ENCODE measurements around the gene KIF21A.

Gene KIF21A

DNA sequence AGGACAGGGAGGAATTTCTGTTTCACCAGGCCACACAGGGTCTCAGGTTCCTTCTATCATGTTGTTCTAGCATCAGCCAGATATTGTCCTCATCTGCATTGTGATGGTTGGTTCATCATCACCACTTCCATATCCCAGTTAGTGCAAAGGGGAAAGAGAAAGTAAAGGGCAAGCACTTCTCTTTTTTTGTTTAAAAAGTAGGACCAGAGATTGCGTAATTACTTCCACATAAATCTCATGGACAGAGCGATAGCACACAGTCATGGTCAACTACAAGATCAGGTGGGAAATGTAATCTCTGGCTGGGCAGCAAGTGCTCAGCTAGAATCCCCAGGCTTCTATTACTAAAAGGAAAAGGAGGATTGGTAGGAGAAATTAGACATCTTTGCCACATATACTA is 155.1 kb downstream of the KIF21A start:
- Histone ChIP-seq H3K4me1 (ENCODE audit: control insufficient read depth, insufficient read depth, low read length) (no peaks in the 10 kb centered on the region), H3K36me3 (ENCODE audit: control insufficient read depth, insufficient read depth, low read length) (no peaks in the 10 kb centered on the region), H3K9ac (ENCODE audit: low read depth, low read length) (no peak overlapping the region), H3K9me3 (ENCODE audit: control insufficient read depth, insufficient read depth, low read length) (no peaks in the 10 kb centered on the region), H3K27me3 (ENCODE audit: control insufficient read depth, insufficient read depth, low read length) (no peaks in the 10 kb centered on the region), H3K4me3 (ENCODE audit: low read depth, low read length) (no peak overlapping the region)

DNA sequence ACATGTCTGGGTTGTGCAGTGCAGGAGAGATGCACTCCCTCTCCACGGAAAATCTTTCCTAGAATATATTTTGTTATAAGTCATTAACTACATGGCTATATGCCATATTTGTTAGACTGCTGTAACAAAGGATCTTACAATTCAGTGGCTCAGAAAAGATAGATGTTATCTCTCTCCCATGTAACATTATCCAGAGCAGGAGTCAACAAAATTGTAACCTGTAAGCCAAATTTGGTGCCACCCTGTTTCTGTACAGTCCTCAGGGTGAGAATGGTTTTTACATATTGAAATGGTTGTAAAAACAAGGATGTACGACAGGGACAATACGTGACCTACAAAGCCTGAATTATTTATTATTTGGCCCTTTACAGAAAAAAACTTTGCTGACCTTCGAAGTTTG is 155.5 kb downstream of the KIF21A start:
- Histone ChIP-seq H3K36me3 (ENCODE audit: control insufficient read depth, insufficient read depth, low read length) (no peaks in the 10 kb centered on the region), H3K9me3 (ENCODE audit: control insufficient read depth, insufficient read depth, low read length) (no peaks in the 10 kb centered on the region), H3K4me3 (ENCODE audit: low read depth, low read length) (no peak overlapping the region), H3K4me1 (ENCODE audit: control insufficient read depth, insufficient read depth, low read length) (no peaks in the 10 kb centered on the region), H3K27me3 (ENCODE audit: control insufficient read depth, insufficient read depth, low read length) (no peaks in the 10 kb centered on the region), H3K9ac (ENCODE audit: low read depth, low read length) (no peak overlapping the region)

DNA sequence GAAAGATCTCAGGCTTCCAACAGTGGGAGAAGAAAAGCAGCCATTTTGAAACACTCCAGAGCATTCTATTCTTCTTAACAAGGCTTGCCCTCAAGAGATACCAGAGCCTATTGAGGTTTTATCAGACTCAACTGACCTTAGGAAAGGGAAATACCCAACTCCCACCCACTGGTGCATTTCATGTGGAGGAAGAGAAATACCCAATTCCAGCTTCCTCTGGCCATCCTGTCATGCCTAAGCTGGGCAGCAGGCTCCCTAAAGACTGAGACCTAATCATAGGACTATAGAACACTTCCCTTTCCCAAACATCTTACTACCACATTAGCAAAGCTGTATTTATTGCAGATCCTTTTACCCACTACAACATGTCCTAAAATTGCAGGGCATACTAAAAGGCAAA is 164.5 kb downstream of the KIF21A start:
- no peak overlapping the region for H3K4me3 ChIP-seq (ENCODE audit: low read depth, low read length)
- H3K4me1 ChIP-seq (ENCODE audit: control insufficient read depth, insufficient read depth, low read length), result no peaks in the 10 kb centered on the region
- H3K9me3 ChIP-seq (ENCODE audit: control insufficient read depth, insufficient read depth, low read length), result no peaks in the 10 kb centered on the region
- no peak overlapping the region for H3K9ac ChIP-seq (ENCODE audit: low read depth, low read length)
- H3K27me3 ChIP-seq (ENCODE audit: control insufficient read depth, insufficient read depth, low read length), result no peaks in the 10 kb centered on the region
- no peaks in the 10 kb centered on the region for H3K36me3 ChIP-seq (ENCODE audit: control insufficient read depth, insufficient read depth, low read length)

DNA sequence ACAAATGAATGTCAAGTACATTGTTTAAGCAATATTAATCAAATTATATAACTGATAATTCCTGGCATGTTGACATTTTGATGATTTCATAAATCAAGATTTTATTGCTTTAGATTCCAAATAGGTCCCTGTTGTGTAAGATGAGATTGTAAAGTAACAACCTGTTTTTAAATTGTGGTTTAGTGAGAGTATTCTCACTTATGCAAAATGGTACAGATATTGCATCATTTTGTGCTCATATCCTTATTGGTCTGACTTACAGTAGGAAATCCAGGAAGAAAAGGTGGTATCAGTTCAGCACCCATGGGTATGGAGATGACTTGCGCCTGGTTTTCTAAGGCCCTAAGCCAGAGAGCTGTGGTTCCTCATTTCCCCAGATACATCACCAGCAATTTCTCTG is 165.5 kb downstream of the KIF21A start:
- no peaks in the 10 kb centered on the region for H3K36me3 ChIP-seq (ENCODE audit: control insufficient read depth, insufficient read depth, low read length)
- H3K9me3 ChIP-seq (ENCODE audit: control insufficient read depth, insufficient read depth, low read length), result no peaks in the 10 kb centered on the region
- no peaks in the 10 kb centered on the region for H3K27me3 ChIP-seq (ENCODE audit: control insufficient read depth, insufficient read depth, low read length)
- H3K4me3 ChIP-seq (ENCODE audit: low read depth, low read length), result no peak overlapping the region
- H3K9ac ChIP-seq (ENCODE audit: low read depth, low read length), result no peak overlapping the region
- no peaks in the 10 kb centered on the region for H3K4me1 ChIP-seq (ENCODE audit: control insufficient read depth, insufficient read depth, low read length)

DNA sequence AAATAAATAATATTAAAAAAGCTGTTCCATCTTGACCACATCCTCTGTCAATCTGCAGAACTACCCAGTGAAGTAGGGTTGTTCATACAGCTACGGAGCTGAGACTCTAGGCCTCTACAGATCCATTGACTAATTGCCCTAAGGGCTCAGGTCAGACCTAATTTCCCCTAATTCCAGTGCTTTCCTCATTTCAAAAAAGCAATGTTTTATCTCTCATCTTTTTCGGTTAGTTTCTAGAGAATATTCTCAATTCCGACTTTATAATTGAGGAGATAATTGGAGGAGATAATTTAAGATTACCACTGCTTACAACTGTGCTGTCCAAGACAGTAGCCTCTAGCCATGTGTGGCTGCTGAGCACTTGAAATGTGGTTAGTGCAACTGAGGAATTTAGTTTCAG is 167.1 kb downstream of the KIF21A start:
- H3K4me1 ChIP-seq (ENCODE audit: control insufficient read depth, insufficient read depth, low read length), result no peaks in the 10 kb centered on the region
- H3K9ac ChIP-seq (ENCODE audit: low read depth, low read length), result no peak overlapping the region
- H3K27me3 ChIP-seq (ENCODE audit: control insufficient read depth, insufficient read depth, low read length), result no peaks in the 10 kb centered on the region
- no peak overlapping the region for H3K4me3 ChIP-seq (ENCODE audit: low read depth, low read length)
- H3K36me3 ChIP-seq (ENCODE audit: control insufficient read depth, insufficient read depth, low read length), result no peaks in the 10 kb centered on the region
- no peaks in the 10 kb centered on the region for H3K9me3 ChIP-seq (ENCODE audit: control insufficient read depth, insufficient read depth, low read length)

DNA sequence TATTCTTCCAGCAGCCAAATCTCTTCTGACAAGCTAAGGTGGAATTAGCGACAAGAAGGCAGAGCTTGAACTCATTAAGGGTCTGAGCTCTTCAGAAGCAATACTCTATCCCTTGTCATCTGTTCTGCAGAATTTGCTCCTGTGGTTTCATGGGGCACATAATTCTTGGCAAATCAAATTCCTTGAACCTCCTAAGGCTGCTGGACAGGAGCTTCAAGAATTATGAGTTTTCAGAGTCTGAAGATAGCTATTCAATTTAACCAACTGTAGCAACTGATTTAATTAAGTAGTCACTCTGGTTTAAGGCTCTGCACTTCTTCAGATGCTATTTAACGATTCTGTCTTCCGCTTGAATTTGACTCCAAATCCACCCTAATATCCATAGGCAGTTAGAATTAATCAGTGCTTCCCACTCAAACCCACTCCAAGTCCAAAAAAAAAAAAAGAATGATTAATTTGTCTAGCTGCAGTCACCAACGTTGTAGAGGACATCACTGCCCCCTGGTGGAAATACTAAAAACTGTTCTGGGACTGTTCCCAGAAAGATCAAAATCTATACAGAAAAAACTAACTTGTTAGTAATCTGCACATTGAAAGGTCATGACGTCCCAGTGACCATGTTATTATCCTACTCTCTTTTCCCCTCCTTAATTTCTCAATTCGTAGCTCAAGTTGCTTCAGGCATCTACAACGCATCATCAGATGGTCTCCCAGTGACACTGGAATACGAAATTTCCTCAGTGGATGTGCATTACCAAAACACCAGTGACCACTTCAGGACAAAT is 169.9 kb downstream of the KIF21A start:
- Histone ChIP-seq H3K4me1 (ENCODE audit: control insufficient read depth, insufficient read depth, low read length) (no peaks in the 10 kb centered on the region), H3K36me3 (ENCODE audit: control insufficient read depth, insufficient read depth, low read length) (no peaks in the 10 kb centered on the region), H3K4me3 (ENCODE audit: low read depth, low read length) (no peak overlapping the region), H3K9ac (ENCODE audit: low read depth, low read length) (no peak overlapping the region), H3K27me3 (ENCODE audit: control insufficient read depth, insufficient read depth, low read length) (no peaks in the 10 kb centered on the region), H3K9me3 (ENCODE audit: control insufficient read depth, insufficient read depth, low read length) (no peaks in the 10 kb centered on the region)

DNA sequence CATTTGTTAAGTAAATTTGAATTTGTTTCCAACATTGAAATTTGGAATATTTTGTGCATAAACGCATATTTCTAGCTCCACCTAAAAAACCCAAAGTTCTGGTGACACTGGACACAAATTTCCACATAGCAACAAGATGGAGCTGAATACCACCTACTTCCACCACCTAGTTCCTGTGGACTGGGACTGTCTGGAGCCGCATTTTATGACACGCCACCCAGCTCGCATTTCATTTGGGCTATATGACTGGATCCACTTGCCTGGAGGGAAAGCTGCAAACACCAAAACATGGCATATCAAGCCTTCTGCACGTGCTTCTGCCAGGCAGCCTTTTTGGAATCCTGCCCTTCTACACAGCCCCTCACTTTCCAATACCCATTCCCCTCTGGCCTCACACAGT is 173.4 kb downstream of the KIF21A start:
- Histone ChIP-seq H3K9ac (ENCODE audit: low read depth, low read length) (no peak overlapping the region), H3K9me3 (ENCODE audit: control insufficient read depth, insufficient read depth, low read length) (no peaks in the 10 kb centered on the region), H3K4me1 (ENCODE audit: control insufficient read depth, insufficient read depth, low read length) (no peaks in the 10 kb centered on the region), H3K36me3 (ENCODE audit: control insufficient read depth, insufficient read depth, low read length) (no peaks in the 10 kb centered on the region), H3K27me3 (ENCODE audit: control insufficient read depth, insufficient read depth, low read length) (no peaks in the 10 kb centered on the region), H3K4me3 (ENCODE audit: low read depth, low read length) (no peak overlapping the region)

DNA sequence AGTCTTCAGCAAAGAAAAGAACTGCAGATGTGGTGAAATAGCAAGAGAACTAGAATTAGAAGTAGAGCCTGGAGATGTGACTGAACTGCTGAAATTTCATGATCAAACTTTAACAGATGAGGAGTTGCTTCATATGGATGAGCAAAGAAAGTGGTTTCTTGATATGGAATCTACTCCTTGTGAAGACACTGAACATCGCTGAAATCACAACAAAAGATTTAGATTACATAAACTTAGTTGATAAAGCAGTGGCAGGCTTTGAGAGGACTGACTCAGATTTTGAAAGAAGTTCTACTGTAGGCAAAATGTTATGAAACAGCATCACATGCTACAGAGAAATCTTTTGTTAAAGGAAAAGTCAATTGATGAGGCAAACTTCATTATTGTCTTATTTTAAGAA is 175.0 kb downstream of the KIF21A start:
- Histone ChIP-seq H3K9ac (ENCODE audit: low read depth, low read length) (no peak overlapping the region), H3K9me3 (ENCODE audit: control insufficient read depth, insufficient read depth, low read length) (no peaks in the 10 kb centered on the region), H3K27me3 (ENCODE audit: control insufficient read depth, insufficient read depth, low read length) (no peaks in the 10 kb centered on the region), H3K4me3 (ENCODE audit: low read depth, low read length) (no peak overlapping the region), H3K4me1 (ENCODE audit: control insufficient read depth, insufficient read depth, low read length) (no peaks in the 10 kb centered on the region), H3K36me3 (ENCODE audit: control insufficient read depth, insufficient read depth, low read length) (no peaks in the 10 kb centered on the region)

DNA sequence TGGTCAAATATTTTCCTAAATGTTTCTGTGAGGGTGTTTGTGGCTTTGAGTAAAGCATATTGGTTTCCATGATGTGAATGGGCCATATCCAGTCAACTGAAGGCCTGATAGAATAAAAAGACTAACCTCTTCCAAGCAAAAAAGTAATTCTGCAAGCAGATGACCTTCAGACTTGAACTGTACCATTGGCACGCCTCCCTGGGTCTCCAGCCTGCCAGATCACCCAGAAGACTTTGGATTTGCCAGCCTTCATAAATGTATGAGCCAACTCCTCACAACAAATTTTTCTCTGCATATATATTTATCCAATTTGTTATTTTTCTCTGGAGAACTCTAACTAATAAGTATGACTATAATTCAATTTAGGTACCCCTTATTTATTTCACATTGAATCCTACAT is 190.3 kb downstream of the KIF21A start:
- Histone ChIP-seq H3K4me1 (ENCODE audit: control insufficient read depth, insufficient read depth, low read length) (no peaks in the 10 kb centered on the region), H3K9me3 (ENCODE audit: control insufficient read depth, insufficient read depth, low read length) (no peaks in the 10 kb centered on the region), H3K9ac (ENCODE audit: low read depth, low read length) (no peak overlapping the region), H3K27me3 (ENCODE audit: control insufficient read depth, insufficient read depth, low read length) (no peaks in the 10 kb centered on the region), H3K4me3 (ENCODE audit: low read depth, low read length) (no peak overlapping the region), H3K36me3 (ENCODE audit: control insufficient read depth, insufficient read depth, low read length) (no peaks in the 10 kb centered on the region)
